ENCODE measurements around the gene ADAMTS4.
A peak's percentile ranks its signal among the peaks of the same experiment; 100 is the strongest.

The ADAMTS4 gene

DNA sequence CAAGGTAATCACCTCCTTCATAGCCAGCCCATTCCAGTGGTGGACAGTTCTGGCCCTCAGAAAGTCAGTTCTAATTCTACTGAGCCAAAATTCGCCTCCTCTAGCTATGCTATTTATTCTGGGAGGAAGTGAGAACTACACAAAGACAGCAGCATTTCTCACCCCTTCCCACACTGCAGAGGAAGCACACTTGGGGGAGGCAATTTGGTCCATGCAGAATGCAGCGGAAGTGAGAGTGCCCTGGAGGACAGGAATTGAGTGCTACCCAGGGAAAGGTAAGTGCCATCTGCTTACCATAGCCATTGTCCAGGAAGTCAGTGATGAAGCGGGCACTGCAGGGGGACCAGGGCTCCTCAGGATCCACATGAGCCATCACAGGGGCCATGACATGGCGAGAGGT lies 3.7 kb downstream of the ADAMTS4 start:
- DNase-seq: no peak

DNA sequence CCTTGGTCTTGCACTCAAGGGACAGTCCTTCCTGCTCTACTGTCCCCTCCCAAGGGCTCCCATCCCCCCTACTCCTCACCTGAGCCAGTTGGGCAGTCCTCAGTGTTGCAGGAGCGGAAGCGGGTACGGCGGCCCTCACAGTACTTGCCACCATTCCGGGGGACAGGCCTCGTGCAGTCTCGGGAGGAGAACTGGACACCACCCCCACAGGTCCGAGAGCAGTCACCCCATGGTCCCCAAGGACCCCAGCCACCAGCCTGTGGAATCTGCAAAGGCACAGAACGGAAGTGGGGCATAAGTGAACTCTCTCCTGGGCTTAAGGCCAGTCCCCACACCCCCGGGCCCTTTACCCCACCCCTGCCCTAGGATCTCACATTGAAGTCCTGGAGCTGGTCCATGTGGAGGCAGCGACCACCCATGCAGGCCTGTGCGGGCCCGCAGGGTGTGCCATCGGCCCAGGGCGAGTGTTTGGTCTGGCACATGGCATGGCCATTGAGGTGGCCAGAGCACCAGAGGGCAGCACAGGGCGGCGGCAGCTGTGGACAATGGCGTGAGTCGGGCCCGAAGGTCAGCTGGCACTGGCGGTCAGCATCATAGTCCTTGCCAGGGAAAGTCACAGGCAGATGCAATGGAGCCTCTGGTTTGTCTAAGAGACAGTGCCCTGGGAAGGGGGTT lies 5.2 kb downstream of the ADAMTS4 start:
- DNase-seq: no peak

DNA sequence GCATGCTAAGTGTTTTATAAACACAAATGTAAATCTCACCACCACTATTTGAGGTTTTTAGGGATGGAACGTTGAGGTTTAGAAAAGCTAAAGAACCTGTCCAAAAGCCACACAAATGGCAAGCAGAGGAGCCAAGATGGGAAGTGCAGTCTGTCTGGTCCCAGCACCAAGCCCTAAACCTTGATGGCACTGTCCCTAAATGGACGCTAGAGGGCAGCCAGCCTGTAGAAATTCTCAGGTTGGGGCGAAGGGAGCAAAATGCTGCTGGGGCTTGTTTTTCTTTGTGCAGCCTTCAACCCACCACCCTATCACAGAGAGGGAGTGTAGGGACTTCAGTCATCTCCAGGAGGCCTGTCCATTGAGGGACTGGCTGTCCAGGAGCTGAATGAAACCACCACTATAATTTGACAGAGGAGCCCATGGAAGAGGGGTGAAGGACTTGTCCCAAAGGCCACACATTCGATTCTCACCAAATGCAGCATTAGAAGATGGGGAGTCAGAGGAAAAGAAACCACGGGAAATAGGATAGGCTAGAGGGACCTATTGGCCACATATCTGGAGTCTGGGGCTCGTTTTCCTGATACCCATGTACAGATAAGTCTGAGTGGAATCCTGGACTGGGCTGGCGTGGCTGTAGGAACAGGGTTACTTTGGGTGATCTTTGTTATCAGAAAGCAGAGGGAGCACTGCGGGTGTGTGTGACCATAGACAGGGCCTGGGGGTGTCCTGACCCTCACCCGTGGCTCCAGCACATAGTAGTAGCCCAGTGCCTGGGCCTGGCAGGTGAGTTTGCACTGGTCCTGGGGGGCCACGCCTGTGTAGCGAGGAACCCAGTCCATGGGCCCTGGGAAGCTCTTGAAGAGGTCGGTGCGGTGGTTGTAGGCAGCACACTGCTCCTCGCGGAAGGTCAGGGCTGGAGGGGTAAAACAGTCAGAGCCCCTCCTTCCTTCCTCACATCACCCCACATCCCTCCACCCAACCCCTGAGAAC lies 6.1 kb downstream of the ADAMTS4 start:
- peak; percentile 69 for DNase-seq

DNA sequence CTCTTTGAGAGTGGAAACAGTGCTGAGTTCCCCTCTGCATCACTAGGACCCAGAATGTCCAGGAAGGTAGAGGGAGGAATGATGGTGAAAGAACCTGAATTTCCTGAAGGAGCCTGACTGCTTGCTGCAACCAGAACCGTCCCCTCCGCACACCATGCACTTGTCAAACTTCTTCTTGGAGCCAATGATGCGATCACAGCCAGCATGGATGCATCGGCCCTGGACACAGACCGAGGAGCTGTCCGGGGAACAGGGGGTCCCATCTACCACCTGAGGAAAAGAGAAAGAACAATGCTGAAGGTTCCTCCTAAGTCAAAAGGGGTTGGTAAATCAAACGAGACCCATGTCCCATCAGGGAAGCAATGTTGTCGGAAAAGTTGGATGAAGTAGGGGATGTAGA lies 6.9 kb downstream of the ADAMTS4 start:
- DNase-seq: no peak

DNA sequence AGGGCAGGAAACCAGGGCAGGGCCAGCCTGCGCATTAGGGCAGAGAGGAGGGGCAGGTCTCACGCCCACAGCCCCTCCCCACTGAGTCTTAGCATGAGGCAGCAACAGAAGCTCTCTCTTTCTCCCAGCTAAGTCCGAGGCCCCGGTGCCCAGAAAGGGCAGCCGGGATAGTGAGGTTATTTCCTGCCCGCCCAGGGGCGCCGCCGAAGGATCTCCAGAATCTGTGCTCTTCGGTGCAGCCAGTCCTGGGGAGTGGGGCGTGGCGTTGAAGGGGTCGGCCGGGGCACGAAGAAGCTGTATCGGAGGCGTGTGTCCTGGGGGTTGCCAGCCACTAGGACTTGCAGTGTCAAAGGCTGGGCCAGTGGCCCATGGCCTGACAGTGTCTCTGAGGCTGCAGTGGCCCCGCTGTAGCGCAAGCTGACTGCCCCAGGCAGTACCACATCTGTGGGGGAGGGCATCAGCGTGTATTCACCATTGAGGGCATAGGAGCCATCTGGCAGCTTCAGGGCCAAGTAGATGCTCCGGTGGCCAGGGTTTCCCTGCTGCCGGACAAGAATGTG lies 7.8 kb downstream of the ADAMTS4 start:
- peak; percentile 17 for DNase-seq

DNA sequence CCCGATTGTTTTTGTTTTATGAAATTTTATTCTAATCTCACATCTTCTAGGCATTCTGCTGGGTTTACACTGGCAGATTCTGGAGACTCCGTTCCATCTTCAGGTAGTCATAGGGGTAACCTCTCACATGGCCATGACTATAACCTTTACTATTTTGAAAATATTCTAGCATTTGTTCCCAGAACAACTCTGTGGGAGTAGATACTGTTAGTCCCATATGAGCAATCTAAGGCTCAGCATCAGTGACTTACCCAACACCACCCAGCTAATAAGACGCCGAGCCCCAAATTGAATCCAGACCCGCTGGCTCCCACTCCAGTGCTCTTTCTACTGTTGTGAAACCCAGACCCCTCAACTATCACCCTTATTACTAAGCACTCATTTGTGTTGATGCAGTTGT lies 9.8 kb downstream of the ADAMTS4 start:
- no peak for DNase-seq

DNA sequence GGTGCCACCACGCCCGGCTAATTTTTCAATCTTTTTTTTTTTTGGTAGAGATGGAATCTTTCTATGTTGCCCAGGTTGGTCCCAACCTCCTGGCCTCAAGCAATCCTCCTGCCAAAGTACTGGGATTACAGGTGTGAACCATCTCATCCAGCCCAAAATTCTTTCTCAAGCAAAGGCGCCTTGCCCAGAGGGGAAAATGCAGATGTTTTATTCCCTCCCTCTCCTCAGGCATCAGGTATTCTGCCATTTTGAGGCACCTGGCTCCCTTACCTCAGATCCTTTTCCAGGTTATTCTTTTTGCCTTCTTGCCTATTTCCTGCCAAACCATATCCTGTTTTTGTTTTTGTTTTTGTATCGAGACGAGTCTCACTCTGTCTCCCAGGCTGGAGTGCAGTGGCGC lies 10.5 kb downstream of the ADAMTS4 start:
- no peak for DNase-seq

DNA sequence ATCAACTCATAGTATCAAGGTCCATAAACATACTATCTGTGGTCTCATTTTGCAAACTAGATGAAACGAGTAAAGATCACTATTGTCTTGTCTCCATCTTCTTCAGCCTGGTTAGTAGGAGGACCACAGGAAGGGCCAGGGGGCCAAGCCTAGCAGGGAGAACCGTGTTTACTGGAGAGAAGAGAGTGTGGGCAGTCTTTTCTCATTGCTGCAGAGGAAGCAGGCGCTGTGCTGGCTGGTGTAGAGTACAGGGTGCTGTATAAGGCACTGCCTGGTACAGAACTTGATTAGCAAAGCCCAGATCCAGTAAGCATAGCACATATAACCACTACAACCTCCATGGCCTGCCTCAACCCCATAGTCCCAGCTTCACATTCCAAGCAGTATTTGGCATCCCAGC lies 11.5 kb downstream of the ADAMTS4 start:
- no peak for DNase-seq

DNA sequence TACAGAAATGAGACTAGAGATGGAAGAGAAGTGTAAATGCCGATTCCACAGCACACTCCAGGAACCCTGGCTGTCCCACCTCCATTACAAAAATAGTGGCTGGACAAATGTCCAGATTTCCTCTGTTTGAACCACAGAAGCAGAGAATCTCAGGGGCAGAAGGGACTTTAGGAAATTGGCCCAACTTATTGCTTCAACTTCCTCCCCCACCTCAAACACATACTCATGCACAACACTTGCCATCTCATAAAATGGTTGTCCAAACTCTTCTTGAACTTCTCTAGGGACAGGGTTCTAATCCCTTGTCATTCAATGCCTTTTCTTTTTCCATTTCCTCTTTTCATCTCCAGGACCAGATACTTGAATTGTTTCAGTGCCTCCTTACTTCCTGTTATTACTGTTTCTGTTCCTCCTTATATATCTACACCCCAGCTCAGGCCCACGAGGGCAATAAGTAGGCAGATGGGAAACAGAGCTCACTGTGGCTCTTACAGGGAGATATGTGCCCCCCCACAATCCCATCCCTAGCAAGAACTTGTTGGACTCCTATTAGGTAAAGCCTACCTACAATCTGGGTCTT lies 13.0 kb downstream of the ADAMTS4 start:
- DNase-seq: no peak

DNA sequence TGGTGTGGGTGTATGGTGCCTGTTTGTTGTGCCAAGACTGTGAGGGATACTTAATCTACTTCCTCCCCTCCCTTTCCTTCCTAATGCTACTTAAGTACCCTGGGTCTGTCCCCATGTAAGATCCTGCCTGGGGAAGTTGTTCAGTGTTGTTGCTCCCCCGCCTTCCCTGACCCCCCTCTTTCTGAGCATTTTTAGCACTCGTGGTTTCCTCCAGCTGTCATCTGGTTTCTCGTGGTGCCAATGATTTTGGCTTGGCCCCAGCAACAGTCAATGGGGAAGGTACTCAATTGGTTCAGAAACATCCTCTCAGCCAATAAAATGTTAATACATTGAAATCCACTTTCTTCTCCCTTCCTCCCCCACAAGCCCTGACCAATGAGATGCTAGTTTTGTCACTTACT lies 13.6 kb downstream of the ADAMTS4 start:
- DNase-seq: no peak

DNA sequence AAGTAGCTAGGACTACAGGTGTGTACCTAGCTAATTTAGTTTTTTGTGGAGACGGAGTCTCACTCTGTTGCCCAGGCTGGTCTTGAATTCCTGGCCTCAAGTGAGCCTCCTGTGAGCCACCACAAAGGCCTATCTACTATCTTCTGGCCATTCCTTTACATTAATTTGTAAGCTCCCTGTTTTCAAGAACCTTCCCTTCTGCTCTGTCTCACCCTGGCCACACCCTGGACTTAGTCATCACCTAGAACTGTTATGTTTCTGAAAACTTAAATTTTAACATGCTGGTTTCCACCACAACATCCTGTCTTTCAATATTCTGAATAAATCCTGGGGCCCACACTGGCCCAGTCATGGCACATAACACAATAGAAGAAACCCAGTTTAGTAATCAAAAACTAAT lies 16.6 kb downstream of the ADAMTS4 start:
- no peak for DNase-seq

DNA sequence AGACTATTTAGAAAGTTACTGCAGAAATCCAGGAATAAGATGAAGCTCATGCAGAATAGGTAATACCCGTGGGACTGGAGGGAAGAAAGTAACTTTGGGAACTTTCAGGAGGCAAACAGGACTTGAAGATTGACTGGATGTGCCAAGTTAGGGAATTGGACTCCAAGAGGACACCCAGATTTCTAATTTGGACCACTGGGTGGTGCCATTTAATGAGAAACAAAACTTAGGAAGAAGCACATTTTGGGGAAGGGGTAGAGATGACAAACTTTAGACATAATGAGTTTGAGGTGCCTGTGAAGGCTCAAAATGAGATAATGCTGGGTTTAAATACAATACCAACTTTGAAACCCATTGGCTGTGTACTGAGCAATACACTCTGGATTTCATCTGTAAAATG lies 18.2 kb downstream of the ADAMTS4 start:
- no peak for DNase-seq

DNA sequence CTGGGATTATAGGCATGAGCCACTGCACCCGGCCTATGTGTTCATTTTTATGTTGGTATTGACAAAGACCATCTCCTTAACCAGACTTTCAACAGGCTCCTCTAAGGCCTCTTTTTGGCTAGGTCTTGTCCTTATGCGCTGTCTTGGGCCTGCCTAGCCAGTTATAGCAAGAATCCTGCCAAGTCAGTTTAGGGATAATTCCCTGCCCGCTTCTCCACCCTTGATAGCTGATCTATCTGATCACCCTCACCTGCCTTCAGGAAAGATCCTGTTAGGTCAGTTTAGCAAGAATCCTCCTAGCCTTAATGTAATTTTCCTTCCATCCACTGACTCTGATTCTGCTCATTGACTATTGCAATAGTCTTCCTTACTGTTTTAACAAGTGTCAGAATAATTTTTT lies 19.2 kb downstream of the ADAMTS4 start:
- DNase-seq: no peak

DNA sequence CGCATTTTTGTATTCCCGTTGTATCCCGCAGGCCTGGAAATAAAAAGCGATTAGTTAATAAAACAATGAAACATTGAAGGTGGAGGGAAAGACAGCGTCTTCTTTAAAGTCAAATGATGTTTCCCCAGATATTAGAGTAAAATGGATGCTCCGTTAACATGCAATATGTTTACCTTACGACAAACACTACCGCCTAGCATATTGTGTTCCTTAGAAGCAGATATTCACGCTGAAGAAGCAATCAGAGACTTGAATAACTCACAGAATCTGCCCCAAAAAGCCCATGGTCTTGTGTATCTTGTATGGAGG lies 21.0 kb downstream of the ADAMTS4 start:
- DNase-seq: no peak

DNA sequence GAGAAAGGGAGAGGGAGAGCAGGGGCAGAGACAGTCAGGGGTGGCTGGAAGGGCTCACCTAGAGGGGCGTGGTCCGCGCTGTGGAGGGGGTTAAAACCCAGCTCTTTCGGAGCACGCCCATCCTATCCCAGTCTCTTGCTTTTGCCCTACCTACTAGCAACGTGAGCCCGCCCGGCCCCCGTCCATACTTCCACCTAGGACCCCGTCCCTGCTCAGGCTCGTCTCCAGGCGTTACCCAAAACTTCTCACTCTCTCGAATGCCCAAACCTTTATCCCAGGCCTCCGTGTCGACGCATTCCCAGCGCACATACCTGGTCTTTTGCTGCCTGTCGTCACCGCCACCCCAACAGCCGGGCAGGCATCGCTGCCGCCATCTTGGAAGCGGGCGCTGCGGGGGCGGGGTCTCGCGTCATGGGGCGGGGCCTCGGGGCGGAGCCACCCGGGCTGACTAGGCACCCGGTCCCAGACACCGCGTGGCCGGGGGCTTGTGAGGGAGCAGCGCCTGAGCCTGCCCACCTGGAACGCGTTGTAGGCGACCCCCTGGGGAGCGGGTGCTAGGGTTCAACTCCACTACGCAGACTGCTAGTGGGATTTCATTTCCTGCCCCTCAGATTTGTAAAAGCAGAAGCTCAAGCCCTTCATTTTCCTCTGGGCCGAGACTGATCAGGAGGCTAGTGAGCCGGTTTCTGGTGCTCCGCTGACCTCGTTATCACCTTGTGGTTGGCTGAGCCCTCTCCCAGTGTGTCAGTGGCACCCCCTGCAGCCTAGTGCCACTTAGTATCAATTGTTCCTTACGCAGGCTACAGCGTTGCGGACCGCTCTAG lies 21.5 kb downstream of the ADAMTS4 start, which contains the start of gene B4GALT3:
Gene B4GALT3 (minus strand): TSS at position 396 of the 824 bp plus-strand sequence. CDS start 1,447 bp downstream, outside the sequence.
- DNase-seq: peak; percentile 88

DNA sequence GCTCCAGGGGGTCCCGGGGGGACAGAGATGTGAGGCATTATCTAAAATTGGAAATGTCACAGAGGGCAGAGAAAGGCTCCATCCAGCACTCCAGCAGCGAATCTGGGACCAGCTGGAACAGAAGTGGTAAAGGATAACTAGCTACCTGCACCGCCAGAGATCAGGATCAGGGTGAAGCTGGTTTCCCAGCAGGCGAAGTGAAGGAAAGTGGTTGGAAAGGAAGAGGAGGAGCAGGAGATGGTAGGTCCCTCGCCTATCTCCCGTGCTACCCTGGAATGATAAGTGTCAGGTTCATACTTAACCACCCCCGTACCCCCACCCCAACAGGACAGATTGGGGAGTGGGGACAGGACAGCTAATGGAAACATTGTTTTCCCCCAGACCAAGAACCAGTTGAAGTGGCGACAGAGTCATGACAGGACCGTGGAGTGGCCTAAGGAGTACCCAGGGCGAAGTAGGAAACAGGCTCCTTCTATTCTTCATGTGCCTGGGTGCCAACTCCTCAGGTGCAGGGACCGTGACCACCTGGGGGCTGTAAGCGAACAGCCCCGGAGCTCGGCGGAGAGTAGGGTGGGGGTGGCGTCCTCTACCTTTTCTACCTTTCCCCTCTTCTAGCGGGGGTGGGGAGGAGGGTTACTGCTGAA lies 22.3 kb downstream of the ADAMTS4 start:
- DNase-seq: no peak

DNA sequence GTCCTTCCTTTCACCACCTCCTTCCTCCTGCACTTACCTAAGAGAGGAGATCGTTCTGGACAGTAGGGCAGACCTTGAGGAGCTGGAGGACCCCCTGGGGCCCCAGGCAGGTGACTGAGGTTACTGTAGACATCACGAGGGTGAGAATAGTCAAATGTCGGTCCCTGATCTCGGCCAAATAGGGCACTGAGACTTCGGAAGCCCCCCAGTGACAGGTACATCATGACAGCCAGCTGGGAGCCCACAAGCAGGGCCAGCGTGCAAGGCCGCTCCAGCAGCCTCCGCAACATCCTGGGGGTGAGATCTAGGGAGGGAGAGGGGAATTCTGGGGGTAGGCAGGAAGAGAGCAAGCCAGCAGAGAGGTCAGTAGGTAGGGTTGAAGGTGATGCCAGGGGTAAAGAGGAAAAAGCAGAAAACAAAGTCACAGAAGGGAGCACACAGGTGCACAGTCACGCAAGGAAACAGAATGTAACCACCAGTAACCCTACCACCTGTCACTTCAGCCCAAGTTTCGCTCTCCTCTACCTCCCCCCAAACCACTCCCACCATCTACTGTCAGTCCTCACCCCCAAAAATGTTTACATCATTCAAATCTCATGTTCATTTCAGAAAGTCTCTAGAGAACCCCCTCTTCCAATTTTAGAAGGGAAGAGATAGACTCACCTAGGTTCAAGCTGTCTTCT lies 22.9 kb downstream of the ADAMTS4 start:
- no peak for DNase-seq

DNA sequence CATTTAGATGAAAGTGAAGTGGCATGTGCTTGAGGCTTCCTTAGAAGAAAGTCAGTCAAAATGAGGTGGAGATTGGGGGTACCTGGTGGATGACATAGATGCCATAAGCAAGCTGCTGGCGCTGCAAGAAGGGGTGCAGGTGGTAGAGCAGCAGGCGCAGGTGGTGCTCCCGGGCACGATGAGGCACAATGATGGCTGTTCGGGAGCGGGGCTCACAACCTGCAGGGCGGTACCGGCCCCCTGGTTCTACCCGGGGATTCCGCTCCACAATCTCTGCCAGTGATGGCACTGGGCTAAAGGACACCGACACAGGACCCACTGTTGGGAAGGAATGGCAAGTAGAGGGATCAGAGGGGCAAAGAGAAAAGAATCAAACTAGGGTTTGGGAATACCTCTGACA lies 23.9 kb downstream of the ADAMTS4 start:
- DNase-seq: no peak

DNA sequence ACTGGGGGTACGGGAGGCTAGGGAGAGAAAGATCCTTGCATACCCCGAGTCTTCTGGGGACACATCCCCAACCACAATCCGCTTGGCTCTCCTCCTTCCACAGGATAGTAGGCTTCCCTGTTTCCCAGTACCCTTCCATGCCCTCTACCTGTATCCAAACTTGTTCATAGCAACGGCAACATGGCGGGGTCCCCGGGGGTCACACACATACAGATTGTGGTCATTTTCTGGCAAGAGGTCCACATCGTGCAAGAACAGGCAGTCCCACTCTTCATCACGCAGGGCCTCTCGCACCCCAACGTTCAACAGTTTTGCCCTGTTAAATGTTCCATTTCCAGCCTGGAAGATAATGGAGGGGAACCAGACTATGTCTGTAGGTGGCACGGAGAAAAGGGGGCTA lies 25.1 kb downstream of the ADAMTS4 start:
- DNase-seq: no peak

DNA sequence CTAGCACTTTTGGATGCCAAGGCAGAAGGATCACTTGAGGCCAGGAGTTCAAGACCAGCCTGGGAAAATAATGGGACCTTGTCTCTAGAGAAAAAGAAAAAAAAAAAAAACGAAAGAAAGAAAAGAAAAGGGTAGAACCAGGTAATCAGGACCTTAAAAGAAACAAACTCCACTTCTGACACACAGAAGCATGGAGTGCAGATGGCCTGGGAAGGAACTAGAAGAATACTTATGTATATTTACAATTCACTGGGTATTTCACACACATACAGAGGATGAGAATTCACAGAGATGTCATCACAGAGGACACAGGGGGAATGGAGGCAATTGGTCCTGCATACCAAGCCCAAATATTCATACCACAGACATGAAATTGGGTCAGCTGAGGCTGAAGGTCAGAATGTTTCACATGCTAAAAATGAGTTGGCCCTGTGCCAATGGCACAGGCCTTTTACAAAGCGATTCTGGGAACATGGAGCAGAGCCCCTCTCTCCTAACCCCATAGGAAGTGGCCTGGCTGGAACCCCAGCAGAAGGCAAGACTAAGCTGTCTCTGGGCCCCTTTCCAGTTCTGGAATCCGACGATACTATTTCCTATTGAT lies 26.0 kb downstream of the ADAMTS4 start:
- no peak for DNase-seq

DNA sequence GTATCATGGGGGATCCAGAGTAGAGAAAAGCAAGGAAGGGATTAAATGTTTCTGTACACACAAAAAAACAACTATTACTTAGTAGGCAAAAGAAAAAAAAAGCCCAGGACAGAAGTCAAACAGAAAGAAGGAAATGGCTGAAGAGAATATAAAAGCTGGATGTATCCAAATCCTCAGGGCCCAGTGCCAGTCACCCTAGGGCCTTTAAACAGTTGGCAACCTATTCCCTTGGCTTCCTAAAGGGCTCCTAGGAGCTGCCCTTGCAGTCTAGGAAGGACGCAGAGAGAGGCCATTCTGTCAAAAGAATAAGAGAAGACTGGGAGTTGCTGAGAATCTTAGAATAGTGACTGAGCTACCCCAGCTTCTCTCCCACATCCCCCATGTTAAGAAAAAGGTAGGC lies 26.5 kb downstream of the ADAMTS4 start:
- no peak for DNase-seq
